H9 (cell line): ENCODE measurements around the gene PPARD. TPM values are rescaled to one million over a fixed set of nuclear protein-coding genes. Genes with fewer than 3 reads are reported as not detected.

Experiments used
- DNase-seq: peaks from one replicate; pipeline ENCODE4 v3.0.0-alpha.2; 2017
- H2AFZ ChIP-seq: one replicate; pipeline ENCODE4 v1.6.1; 2013; ENCODE audit warnings: mild to moderate bottlenecking, low read length, control low read depth, moderate library complexity
- H2AK5ac ChIP-seq: 2 replicates; pipeline ENCODE4 v1.6.1; 2013; ENCODE audit warnings: low read length, control low read depth, mixed read lengths; ENCODE audit not compliant: insufficient read length
- H2BK120ac ChIP-seq: one replicate; pipeline ENCODE4 v1.6.1; 2013; ENCODE audit warnings: low read depth, mild to moderate bottlenecking, low read length, control low read depth, inconsistent platforms; ENCODE audit not compliant: poor library complexity, severe bottlenecking
- H2BK12ac ChIP-seq: 2 replicates; pipeline ENCODE4 v1.6.1; 2013; ENCODE audit warnings: low read length, control low read depth, mixed read lengths, low read depth; ENCODE audit not compliant: insufficient read length
- H2BK15ac ChIP-seq: 2 replicates; pipeline ENCODE4 v1.6.1; 2013; ENCODE audit warnings: low read depth, low read length, control low read depth
- H2BK20ac ChIP-seq: one replicate; pipeline ENCODE4 v1.6.1; 2013; ENCODE audit warnings: low read depth, mild to moderate bottlenecking, low read length, control low read depth, inconsistent platforms; ENCODE audit not compliant: poor library complexity, severe bottlenecking
- H2BK5ac ChIP-seq: 2 replicates; pipeline ENCODE4 v1.6.1; 2013; ENCODE audit warnings: low read length, control low read depth, mixed read lengths; ENCODE audit not compliant: insufficient read length
- H3K14ac ChIP-seq: 2 replicates; pipeline ENCODE4 v1.6.1; 2013; ENCODE audit warnings: low read length, control low read depth; ENCODE audit not compliant: insufficient read depth
- H3K18ac ChIP-seq: 2 replicates; pipeline ENCODE4 v1.6.1; 2013; ENCODE audit warnings: low read depth, mild to moderate bottlenecking, mixed read lengths, low read length, control low read depth; ENCODE audit not compliant: insufficient read length
- H3K23ac ChIP-seq: 2 replicates; pipeline ENCODE4 v1.6.1; 2013; ENCODE audit warnings: low read length, control low read depth, mixed read lengths, low read depth; ENCODE audit not compliant: insufficient read length
- H3K23me2 ChIP-seq: 2 replicates; pipeline ENCODE4 v1.6.1; 2013; ENCODE audit warnings: low read depth, mild to moderate bottlenecking, mixed read lengths, low read length, control low read depth; ENCODE audit not compliant: insufficient read length, poor library complexity, severe bottlenecking
- H3K27ac ChIP-seq: 2 replicates; pipeline ENCODE4 v1.5.1; 2013; ENCODE audit warnings: low read length, control low read depth, mixed read lengths, low read depth; ENCODE audit not compliant: insufficient read length
- H3K27me3 ChIP-seq: 2 replicates; pipeline ENCODE4 v1.6.1; 2013; ENCODE audit warnings: low read length, control low read depth, inconsistent platforms; ENCODE audit not compliant: insufficient read depth
- H3K4ac ChIP-seq: 2 replicates; pipeline ENCODE4 v1.6.1; 2013; ENCODE audit warnings: low read depth, mild to moderate bottlenecking, control low read depth, inconsistent platforms, low read length, moderate library complexity
- H3K4me1 ChIP-seq: 2 replicates; pipeline ENCODE4 v1.6.1; 2013; ENCODE audit warnings: low read length, control low read depth, inconsistent platforms; ENCODE audit not compliant: insufficient read depth
- H3K4me2 ChIP-seq: 2 replicates; pipeline ENCODE4 v1.6.1; 2013; ENCODE audit warnings: low read length, control low read depth, mixed read lengths; ENCODE audit not compliant: insufficient read length, insufficient read depth
- H3K56ac ChIP-seq: 2 replicates; pipeline ENCODE4 v1.6.1; 2013; ENCODE audit warnings: low read depth, mild to moderate bottlenecking, mixed read lengths, low read length, control low read depth; ENCODE audit not compliant: insufficient read length
- H3K79me1 ChIP-seq: 2 replicates; pipeline ENCODE4 v1.6.1; 2013; ENCODE audit warnings: low read depth, mild to moderate bottlenecking, moderate library complexity, low read length, control low read depth, inconsistent platforms; ENCODE audit not compliant: insufficient read depth, poor library complexity, severe bottlenecking
- H3K79me2 ChIP-seq: 2 replicates; pipeline ENCODE4 v1.6.1; 2013; ENCODE audit warnings: low read length, control low read depth, inconsistent platforms; ENCODE audit not compliant: insufficient read depth
- H3K9ac ChIP-seq: 2 replicates; pipeline ENCODE4 v1.6.1; 2013; ENCODE audit warnings: low read length, control low read depth, mixed read lengths; ENCODE audit not compliant: insufficient read length; ENCODE audit errors: extremely low read depth
- H3K9me3 ChIP-seq: one replicate; pipeline ENCODE4 v1.6.1; 2013; ENCODE audit warnings: low read depth, low read length, inconsistent platforms; ENCODE audit not compliant: control insufficient read depth
- H3T11ph ChIP-seq: one replicate; pipeline ENCODE4 v1.6.1; 2013; ENCODE audit warnings: mild to moderate bottlenecking, low read length, control low read depth, inconsistent platforms
- H4K20me1 ChIP-seq: one replicate; pipeline ENCODE4 v1.6.1; 2013; ENCODE audit not compliant: control insufficient read depth, insufficient read length, insufficient read depth
- H4K5ac ChIP-seq: 2 replicates; pipeline ENCODE4 v1.6.1; 2013; ENCODE audit warnings: low read depth, mild to moderate bottlenecking, mixed read lengths, low read length, control low read depth; ENCODE audit not compliant: insufficient read length
- H4K8ac ChIP-seq: replicated peaks from 2 replicates; pipeline ENCODE4 v1.6.1; 2013; ENCODE audit warnings: low read length, control low read depth, mixed read lengths, low read depth; ENCODE audit not compliant: insufficient read length
- H4K91ac ChIP-seq: 2 replicates; pipeline ENCODE4 v1.6.1; 2013; ENCODE audit warnings: low read depth, mild to moderate bottlenecking, moderate library complexity, mixed read lengths, low read length, control low read depth; ENCODE audit not compliant: insufficient read length
- H3K27ac Mint-ChIP-seq, 3 experiments: 2 replicates in 2 of 3; 3 replicates in 1 of 3; pipeline ENCODE4 v1.8.0; 2020 to 2021; ENCODE audit warnings: mixed read lengths in 3 of 3, mild to moderate bottlenecking in 1 of 3, moderate library complexity in 1 of 3
- H3K27me3 Mint-ChIP-seq: 2 replicates; pipeline ENCODE4 v1.8.0; 2021; ENCODE audit warnings: low read depth, mild to moderate bottlenecking, moderate library complexity, mixed read lengths
- H3K36me3 Mint-ChIP-seq, 3 experiments: 2 replicates in 2 of 3; 3 replicates in 1 of 3; pipeline ENCODE4 v1.8.0; 2020 to 2021; ENCODE audit warnings: low read depth in 3 of 3, mixed read lengths in 3 of 3; ENCODE audit not compliant: insufficient read depth in 1 of 3
- H3K4me1 Mint-ChIP-seq, 2 experiments: 2 replicates each; pipeline ENCODE4 v1.8.0; 2020; ENCODE audit warnings: mixed read lengths in 2 of 2
- H3K4me3 Mint-ChIP-seq, 2 experiments: 2 replicates in 1 of 2; 3 replicates in 1 of 2; pipeline ENCODE4 v1.8.0; 2020 to 2021; ENCODE audit warnings: mild to moderate bottlenecking in 2 of 2, mixed read lengths in 2 of 2, moderate library complexity in 1 of 2
- H3K9me3 Mint-ChIP-seq, 2 experiments: 2 replicates in 1 of 2; 3 replicates in 1 of 2; pipeline ENCODE4 v1.8.0; 2020; ENCODE audit warnings: mild to moderate bottlenecking in 2 of 2, mixed read lengths in 2 of 2, moderate library complexity in 1 of 2
- WGBS: extraction: QIAGEN DNeasy Blood & Tissue Kit; methylation state at CpG from one replicate; pipeline ENCODE4 v1.1.7; 2013; ENCODE audit warnings: missing lambda C conversion rate, low lambda C conversion rate, mixed read lengths; ENCODE audit not compliant: insufficient read length; ENCODE audit errors: extremely low coverage; 5-methylcytosine and 5-hydroxymethylcytosine counted together
- total RNA-seq: library from RNA; stranded (reverse); gene quantifications from 2 replicates; pipeline ENCODE4 v1.2.1, GENCODE V29; 2021
- TF ChIP-seq, protein P1 (sequence below): fragments of 200-600 bp; sonication (generic); conservative IDR thresholded peaks from 3 replicates; pipeline ENCODE4 v1.8.0; 2021; ENCODE audit warnings: antibody characterized with exemption, mild to moderate bottlenecking

Gene PPARD
- total RNA-seq, 1 experiment from 2014 or later = 11.7 TPM

DNA sequence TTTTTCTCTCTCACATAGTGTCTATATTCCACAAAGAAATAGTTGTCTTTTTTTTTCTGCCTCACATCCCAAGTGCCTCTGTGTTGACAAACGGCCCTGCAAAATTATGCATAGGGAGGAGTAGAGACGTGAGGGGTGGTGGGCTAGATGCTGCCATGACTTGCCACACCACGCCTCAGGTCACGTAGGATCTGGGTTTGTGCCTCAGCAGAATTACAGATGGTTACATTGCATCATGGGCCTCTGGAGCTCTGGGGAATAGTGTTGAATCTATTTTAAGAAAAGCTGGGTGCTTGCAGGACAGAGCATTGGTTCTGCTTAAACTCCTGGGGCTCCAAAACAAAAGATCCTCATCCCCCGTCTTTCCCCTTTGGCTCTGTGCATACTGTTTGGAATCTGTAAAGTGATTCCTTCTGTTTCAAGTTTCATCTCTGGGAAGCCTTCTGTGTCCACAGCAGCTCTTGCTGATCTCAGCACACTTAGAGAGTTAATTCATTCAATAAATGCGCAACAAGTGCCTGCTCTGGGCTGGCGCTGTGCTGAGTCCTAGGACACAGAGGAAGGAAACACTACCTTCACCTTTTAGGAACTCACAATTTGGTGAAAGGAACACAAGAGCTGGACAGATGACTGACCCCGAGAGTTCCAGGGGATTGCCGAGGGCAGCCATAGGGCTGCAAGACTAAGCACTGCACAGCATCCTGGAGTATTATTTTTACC is 112.2 kb downstream of the PPARD start:
- H3K27me3 ChIP-seq = no peaks in the 10 kb centered on the region
- no peaks in the 10 kb centered on the region for H3K79me2 ChIP-seq
- no peak overlapping the region for H4K5ac ChIP-seq
- no peak overlapping the region for H2BK20ac ChIP-seq
- DNase-seq = no peak
- peaks cover 5% of the 10 kb centered on the region for H3K23me2 ChIP-seq
- 0 out of 2 replicates have a peak, but pooled peaks cover 7% of the 10 kb centered on the region for H3K4me1 ChIP-seq
- H2AFZ ChIP-seq = no peak overlapping the region
- H3K4ac ChIP-seq = no peak overlapping the region
- no peak overlapping the region for H2AK5ac ChIP-seq
- no peaks in the 10 kb centered on the region for H4K20me1 ChIP-seq
- no peaks in the 10 kb centered on the region for H3K9me3 ChIP-seq
- Mint-ChIP-seq H3K27ac (peak overlapping the region in 2 of 3 experiments; percentile 86 to 87; a peak in 3 of 7 replicates), H3K4me1 (peaks cover 28 to 49% of the 10 kb centered on the region in 2 experiments), H3K27me3 (peaks cover 17% of the 10 kb centered on the region), H3K36me3 (peaks cover 16 to 26% (median 24%) of the 10 kb centered on the region in 3 experiments), H3K9me3 (no peaks in the 10 kb centered on the region), H3K4me3 (peak overlapping the region; percentile 3 to 64)
- H4K8ac ChIP-seq = no peak overlapping the region
- H3K14ac ChIP-seq = no peak overlapping the region
- H3K56ac ChIP-seq = no peak overlapping the region
- no peak overlapping the region for H3K27ac ChIP-seq
- no peaks in the 10 kb centered on the region for H3K79me1 ChIP-seq
- H3K4me2 ChIP-seq = no peak overlapping the region
- no peak overlapping the region for H3K18ac ChIP-seq
- no peak overlapping the region for H2BK12ac ChIP-seq
- H3T11ph ChIP-seq = no peak overlapping the region
- WGBS = no CpG with 5 or more reads among the region's 9 CpGs
- H3K23ac ChIP-seq = no peak overlapping the region
- no peak overlapping the region for H2BK15ac ChIP-seq
- TF ChIP-seq, protein P1, sequence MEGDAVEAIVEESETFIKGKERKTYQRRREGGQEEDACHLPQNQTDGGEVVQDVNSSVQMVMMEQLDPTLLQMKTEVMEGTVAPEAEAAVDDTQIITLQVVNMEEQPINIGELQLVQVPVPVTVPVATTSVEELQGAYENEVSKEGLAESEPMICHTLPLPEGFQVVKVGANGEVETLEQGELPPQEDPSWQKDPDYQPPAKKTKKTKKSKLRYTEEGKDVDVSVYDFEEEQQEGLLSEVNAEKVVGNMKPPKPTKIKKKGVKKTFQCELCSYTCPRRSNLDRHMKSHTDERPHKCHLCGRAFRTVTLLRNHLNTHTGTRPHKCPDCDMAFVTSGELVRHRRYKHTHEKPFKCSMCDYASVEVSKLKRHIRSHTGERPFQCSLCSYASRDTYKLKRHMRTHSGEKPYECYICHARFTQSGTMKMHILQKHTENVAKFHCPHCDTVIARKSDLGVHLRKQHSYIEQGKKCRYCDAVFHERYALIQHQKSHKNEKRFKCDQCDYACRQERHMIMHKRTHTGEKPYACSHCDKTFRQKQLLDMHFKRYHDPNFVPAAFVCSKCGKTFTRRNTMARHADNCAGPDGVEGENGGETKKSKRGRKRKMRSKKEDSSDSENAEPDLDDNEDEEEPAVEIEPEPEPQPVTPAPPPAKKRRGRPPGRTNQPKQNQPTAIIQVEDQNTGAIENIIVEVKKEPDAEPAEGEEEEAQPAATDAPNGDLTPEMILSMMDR = no peak
- H2BK5ac ChIP-seq = no peak overlapping the region
- H2BK120ac ChIP-seq = no peak overlapping the region
- H3K9ac ChIP-seq = no peak overlapping the region
- no peak overlapping the region for H4K91ac ChIP-seq
